Tibial nerve (tissue), 4 donors: ENCODE results near the gene HIGD1A.

Source experiments
- CTCF ChIP-seq, 5 experiments: fragments of 200-600 bp in 3 of 5; fragments of 450-650 bp in 2 of 5; sonication (generic) in 3 of 5; IDR thresholded peaks; one replicate each; pipeline ENCODE4 v1.5.1; 2016 to 2019; ENCODE audit warnings: antibody characterized with exemption in 5 of 5, mild to moderate bottlenecking in 3 of 5, moderate library complexity in 2 of 5
- EP300 ChIP-seq, 2 donors: sonication (generic); formaldehyde crosslinking; IDR thresholded peaks; one replicate each; pipeline ENCODE4 v1.6.1; 2017; ENCODE audit warnings: antibody characterized with exemption in 2 of 2, mild to moderate bottlenecking in 1 of 2
- POLR2A ChIP-seq, 2 donors: fragments of 450-650 bp; IDR thresholded peaks; one replicate each; pipeline ENCODE4 v1.6.1; 2017; ENCODE audit warnings: antibody characterized with exemption in 2 of 2, mild to moderate bottlenecking in 2 of 2, moderate library complexity in 2 of 2

DNA sequence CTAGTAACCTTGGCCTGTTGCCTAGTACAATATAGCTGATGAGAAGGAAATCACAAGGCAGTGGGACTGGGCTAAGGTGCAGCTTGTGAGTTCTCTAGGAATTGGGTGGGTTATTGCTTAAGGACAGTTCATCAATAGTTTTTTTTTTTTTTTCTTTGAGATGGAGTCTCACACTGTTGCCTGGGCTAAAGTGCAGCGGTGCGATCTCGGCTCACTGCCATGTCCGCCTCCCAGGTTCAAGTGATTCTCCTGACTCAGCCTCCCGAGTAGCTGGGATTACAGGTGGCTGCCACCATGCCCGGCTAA is 16.4 kb upstream of the HIGD1A start:
- no peak for TF ChIP-seq POLR2A (IDR thresholded peaks at IDR 0.05)
- TF ChIP-seq CTCF (IDR thresholded peaks at IDR 0.05), result no peak
- TF ChIP-seq EP300 (IDR thresholded peaks at IDR 0.05), result no peak
